Endometrium (tissue), 2 donors: Measurements from ENCODE around the gene GPR89B.
"Not testable (repeated sequence)": the region's sequence is repeated elsewhere in the genome, so short reads cannot be mapped to it uniquely, and the experiment has no call there.

Source experiments
- FAIRE-seq: peaks from 2 replicates; lab custom pipeline; 2012; peaks lifted over from hg19 to GRCh38; lab: Jason Lieb, UNC
- donor health status: control.
- donor health status: control.

The GPR89B gene

DNA sequence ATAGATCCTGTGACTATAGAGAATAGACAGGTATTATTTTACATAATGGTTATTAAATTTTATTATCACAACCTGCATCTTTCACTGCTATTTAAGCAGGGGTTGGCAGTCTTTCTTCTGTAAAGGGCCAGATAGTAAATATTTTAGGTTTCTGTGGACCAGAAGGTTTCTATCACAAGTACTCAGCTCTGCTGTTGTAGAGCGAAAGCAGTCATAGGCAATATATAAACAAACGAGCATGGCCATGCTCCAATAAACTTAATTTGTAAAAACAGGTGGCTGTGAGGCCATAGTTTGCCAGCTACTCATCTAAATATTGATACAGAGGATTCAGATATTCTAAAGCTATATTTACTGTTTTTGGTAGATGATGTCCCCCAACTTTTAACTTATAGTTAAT, 12.2 kb downstream of the GPR89B start:
- not testable (repeated sequence) for FAIRE-seq

DNA sequence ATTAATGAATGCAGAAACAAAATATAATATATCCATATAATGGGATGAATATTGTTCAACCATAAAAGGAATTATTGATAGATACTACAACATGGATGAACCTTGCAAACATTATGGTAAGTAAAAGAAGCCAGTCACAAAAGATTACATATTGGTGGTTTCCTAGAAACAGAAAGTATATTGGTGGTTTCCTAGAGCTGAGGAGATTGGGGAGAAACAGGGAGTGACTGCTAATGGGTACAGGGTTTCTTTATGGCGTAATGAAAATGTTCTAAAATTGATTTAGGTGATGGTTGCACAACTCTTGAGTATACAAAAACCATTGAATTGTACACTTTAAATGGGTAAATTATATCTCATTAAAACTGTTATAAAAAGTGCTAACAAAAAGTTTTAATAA, 14.3 kb downstream of the GPR89B start:
- not testable (repeated sequence) for FAIRE-seq

DNA sequence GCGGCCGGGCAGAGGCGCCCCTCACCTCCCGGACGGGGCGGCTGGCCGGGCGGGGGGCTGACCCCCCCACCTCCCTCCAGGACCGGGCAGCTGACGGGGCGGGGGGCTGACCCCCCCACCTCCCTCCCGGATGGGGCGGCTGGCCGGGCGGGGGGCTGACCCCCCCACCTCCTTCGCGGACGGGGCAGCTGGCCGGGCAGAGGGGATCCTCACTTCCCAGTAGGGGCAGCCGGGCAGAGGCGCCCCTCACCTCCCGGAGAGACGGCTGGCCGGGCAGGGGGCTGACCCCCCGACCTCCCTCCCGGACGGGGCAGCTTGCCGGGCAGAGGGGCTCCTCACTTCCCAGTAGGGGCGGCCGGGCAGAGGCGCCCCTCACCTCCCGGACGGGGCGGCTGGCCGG, 21.3 kb downstream of the GPR89B start:
- not testable (repeated sequence) for FAIRE-seq

DNA sequence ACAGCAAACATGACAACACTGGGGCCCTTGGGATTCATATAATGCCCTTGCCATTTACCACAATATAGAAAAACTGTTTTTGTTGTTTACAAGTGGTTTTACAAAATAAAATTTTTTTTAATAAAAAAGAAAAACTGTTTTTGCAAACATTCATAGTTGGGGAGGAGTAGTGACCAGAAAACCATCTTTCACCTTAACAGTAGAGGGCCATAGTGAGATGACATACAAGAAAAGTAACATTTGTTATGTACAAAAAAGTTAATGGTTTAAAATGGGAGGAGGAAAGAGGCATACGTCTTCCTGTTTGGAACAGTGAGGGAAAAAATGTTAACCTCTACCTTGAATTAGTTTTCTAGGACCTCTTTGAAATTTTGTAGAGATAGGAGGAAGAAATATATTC, 30.7 kb downstream of the GPR89B start:
- FAIRE-seq: not testable (repeated sequence)

DNA sequence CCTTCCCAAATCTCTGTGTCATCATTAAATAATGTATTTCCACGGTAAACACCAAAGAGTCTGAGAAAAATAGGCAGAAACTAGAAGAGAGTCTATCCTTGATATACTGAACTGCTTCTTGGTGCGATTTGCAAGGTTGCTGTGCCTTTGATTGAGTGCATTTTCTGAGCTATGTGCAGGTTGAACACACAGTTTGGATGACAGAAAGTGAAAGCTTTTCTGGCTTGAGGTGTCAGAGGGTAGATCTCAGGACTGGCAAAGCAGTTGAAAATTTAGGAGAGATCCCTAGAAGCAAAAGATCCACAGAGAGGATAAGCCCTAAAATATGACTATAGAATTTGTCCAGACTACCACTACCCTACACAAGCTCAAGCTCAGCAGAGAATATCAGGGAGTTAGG, 31.5 kb downstream of the GPR89B start:
- not testable (repeated sequence) for FAIRE-seq

DNA sequence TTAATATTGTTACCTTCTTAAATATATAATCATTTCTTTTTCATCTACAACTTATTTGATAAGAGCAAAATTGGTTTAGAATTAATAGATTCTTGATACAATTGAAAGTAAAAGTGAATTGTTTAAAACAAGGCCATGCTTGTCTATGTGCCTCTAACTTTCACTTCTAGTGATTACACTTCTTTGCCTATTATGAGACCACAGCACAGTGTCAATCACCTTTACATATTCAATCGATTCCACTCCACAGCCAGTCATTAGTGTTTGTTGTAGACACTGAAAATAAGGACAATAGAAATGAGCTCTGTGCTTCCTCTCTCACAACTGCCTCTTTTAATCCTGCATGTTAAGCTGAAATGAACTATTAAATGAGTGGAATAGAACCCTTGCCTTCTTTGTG, 36.4 kb downstream of the GPR89B start:
- not testable (repeated sequence) for FAIRE-seq

DNA sequence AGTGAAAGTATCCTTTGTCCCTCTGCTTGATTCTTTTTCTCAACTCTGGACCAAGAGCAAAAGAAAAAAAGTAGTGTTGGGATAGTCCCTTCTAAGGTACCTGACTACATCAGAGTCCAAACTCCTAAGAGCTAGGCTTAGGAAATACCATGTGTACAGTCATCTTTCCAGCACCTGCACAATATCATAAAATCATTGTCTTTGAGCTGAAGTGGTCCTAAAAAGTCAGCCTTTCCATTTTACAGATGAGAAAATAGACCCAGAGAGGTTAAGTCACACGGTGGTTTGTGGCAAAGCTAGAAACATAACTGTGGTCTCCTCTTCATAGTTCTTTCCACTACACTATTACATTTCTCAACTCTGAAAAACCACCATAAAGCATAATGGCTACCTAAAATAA, 38.4 kb downstream of the GPR89B start:
- FAIRE-seq: not testable (repeated sequence)

DNA sequence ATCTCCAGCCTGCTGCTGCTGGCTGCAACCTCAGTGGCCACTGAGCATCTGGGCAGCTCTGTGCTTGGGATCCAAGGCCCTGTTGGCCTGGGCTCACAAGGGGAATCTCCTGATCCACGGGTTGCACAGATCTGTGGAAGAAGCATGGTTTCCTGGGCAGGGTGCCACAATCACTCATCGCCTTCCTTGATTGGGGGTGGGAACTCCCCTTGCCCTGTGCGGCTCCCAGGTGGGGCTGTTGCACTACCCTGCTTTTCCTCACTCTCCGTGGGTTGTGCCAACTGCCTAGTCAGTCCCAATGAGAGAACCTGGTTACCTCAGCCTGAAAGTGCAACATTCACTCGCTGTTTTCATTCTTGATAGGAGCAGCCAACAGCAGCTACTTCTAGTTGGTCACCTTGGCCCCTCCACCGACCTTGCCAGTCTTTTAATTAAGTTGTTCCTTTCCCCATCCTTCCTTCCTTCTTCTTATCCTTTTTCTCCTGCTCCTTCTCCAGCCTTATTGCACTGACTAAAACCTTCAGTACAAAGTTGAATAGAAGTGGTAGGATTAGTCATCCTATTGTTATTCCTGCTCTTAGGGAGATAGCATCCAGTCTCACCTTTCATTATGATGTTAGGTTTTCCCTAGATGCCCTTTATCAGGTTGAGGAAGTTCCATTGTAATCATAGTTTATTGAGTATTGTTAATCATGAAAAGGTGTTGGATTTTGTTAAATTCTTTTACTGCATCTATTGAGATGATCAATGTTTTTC, 50.9 kb downstream of the GPR89B start:
- FAIRE-seq: not testable (repeated sequence)

DNA sequence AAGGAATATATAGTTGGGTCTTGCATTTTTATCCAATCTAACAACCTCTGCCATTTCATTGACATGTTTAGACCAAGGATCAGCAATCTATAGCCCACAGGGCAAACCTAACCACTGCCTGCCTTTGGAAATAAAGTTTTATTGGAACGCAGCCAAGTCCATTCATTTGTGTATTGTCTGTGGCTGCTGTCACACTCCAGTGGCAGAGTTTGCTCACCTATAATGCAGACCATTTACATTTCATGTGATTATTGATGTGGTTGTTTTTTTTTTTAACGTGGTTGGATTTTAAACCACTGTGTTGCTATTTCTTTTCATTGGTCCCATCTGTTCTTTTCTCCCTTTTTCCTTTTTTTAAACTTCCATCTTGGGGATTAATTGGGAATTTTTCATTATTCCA, 57.2 kb downstream of the GPR89B start:
- not testable (repeated sequence) for FAIRE-seq

DNA sequence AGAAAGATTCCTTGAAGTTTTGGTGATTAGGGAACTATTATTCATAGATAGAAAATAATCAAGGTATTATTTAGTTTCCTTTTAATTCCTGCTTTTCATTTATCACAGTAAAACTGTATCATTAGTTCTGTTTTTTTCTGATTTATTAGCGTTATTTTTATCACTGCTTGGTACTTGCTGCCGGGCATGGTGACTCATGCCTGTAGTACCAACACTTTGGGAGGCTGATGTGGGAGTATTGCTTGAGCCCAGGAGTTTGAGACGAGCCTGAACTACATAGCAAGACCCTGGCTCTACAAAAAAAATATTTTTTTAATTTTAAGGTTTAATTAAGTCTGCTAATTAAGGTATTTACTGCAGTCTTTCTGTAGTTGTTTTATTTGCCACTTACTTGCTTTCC, 59.7 kb downstream of the GPR89B start:
- FAIRE-seq: not testable (repeated sequence)

DNA sequence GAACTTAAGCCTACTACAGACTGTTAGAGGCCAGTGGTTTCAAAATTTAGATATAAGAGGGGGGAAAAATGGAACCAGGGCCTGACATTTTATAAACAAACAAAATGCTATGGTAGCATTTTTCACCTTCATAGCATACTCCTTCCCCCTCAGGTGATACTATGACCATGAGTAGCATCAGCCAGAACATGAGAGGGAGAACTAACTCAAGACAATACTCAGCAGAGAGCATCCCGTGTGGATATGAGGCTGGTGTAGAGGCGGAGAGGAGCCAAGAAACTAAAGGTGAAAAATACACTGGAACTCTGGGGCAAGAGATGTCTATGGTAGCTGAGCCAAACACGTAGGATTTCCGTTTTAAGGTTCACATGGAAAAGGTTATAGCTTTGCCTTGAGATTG, 64.7 kb downstream of the GPR89B start:
- not testable (repeated sequence) for FAIRE-seq

DNA sequence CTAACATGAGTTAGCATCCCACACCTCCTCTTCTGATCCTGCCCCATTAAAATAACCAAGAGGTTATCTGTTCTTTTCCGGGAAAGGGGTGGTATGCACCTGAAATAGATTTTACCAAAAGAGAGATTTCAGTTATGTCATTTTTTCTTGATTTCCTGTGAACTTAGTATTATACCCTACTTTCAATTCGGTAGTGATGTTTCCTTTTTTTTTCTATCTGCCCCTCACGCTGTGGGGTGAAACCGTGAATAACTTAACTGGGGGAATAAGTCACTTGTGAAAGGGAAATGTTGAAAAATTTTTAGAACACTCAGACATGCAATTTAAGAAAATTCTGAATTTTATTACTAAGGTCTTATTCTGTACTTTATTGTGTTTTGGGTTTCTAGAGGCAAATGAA, 65.2 kb downstream of the GPR89B start:
- FAIRE-seq: not testable (repeated sequence)

DNA sequence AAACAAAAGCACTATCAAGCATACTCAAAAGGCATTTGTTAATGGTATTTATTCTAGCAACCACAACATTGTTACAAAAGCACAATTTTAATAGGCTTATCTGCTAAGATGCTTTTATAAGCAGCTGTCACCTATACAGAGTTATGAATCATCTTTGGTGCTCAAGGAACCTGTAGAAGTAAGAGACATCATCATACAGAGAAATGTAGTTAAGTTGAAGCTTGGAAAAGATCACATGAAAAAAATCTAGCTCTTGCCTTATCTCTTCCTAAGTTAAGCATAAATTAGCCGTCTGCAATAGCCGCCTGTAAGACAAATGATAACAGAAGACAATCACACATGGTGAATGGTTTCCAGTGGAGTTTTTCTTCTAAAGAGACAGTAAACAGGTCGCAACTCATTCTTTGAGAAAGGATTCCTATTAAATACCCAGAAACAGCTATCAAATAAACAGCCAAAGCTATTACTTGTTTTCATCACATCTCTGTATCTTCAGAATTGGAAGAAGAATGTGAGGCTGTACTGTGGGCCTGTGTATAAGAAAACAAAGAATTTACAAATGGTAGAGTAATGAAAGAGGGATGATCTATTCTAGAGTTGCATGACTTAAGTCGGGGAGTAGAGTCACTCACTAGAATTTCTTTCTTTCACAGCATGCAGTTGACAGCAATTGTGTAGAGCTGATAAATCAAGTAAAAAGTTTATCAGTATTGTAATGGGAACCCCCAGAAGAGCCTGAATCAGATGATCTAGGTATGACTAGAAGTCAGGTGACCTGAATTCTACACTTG, 65.8 kb downstream of the GPR89B start:
- not testable (repeated sequence) for FAIRE-seq

DNA sequence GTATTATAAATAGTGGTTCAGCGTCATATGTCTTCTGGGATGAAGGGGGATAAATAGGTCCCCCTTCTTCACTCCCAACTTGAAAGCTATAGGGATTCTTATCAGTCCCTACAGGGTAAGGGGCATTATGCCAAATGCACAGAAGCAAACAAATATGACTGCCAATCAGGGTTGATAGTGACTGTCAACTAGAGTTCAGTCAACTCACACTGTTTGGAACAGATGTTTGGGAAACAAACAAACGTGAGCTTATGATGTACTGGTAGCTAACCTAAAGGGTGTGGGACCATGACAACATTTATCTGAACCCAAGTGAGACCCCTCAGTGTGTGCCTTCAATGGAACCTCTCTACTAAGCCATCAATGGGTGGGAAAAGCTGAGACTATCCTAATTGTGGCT, 67.9 kb downstream of the GPR89B start:
- FAIRE-seq: not testable (repeated sequence)

DNA sequence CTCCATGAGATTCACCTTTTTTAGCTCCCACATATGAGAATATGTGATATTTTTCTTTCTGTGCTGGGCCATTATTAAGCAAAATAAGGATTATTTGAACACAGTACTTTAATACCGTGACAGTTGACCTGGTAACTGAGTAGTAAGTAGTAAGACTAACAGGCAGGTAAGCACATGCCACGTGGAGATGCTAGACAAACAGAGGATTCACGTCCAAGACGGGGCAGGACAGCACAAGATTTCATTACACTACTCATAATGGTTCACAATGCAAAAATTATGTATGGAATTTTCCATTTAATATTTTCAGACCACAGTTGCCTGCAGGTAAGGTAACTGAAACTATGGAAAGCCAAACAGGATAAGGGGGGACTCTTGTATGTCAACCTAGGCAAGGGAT, 79.5 kb downstream of the GPR89B start:
- FAIRE-seq: not testable (repeated sequence)

DNA sequence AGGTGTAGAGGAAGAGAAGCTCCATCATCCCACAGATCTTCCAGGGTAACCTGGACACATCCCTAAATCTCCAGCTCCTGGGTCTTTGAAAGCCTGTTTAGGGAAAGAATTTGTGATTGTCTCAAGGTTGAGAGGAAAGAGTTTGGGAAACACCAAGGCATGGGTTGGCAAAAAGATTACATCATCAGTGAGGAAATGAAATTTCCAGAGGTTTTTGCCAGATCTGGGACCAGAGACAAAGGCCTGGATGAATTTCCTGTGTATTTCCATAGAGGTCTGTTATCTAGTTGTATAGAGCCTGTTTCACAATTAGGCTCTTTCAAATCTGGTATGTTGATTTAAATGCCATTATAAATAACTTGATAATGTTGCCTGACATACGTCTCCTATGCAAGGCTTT, 82.3 kb downstream of the GPR89B start:
- no peak for FAIRE-seq

DNA sequence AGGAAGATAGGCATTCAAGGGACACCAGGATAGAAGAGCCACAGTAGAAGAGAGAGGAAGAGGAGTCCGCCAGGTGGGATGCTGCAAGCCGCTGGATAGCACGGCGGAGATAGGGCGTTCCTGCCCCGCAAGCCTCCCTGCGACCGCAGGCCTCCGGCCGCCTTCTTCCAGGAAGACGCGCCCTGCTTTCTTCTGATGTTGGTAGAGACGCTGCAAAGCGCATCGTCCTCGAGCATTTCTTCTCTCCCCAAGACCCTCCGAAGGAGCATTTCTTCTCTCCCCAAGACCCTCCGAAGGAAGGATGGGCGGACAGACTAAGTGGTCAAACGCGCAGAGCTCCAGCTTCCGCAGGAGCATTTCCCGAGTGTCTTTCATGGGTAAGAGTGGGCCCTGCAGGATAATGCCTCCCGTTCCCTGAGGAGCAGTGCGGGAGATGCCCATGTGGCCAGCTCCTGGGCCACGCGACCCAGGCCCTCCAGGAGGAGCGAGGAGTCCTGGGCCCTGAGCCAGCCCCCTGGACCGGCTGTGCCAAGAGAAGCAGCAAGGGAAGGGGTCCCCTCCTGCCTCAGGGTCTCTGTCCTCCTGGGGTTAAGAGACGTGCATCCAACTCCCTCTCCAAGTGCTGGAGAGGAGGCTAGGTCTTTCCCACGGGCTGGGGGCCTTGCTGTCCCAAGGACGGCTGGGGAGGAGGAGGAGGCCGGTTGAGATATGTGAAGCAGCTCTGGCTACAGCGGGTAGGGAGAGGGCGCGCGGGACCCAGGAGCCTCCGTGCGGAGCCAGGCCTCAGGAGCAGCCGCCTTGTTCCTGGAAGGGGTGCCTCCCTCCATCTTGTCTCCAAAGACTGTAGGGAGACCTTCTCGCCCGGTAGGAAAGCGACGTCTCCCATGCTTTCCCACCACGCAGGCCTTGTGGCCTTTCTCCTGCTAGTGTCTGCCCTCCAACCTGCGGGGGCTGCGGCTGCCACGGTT, 85.2 kb downstream of the GPR89B start:
- not testable (repeated sequence) for FAIRE-seq

DNA sequence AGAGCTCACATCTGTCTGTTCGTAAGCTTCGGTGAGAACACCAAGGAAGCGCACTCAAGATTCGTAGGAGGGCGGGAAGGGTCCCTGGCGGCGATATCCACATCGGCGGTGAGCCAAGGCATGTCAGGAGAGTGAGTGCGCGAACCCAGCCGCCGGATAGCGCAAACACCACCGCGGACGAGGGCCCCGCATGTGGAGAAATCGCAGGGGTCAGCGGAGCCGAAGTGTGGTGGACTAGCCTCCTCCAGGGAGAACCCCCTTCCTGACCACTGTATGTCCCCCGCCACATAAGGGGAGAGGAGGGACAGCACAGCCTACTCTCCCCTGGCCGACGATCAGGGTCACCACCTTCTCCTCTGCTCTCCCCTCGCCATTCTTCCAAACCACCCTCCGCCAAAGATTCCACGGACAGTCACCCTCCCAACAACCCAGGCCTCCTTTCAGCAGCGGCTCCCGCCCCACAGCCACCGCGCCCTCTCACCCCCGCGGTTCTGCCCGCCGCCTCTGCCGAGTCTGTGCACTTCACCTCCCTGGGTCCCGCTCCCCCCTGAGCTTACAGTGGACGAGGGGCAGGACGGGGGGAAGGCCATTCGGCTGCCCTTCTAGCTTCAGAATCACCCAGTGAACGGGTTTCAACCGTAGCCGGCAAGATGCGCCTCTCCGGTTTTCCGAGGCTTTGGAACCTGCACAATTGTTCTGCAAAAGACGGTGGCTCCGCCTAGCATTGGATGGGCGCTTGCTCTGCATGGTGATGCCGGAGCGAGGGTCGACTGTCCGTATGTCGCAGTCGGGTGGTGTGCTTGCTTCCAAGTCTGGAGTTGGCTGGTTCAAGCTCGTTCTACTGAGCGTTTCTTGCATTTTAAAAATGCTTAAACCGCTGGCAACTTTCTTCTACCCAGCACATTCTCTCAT, 86.3 kb downstream of the GPR89B start:
- FAIRE-seq: not testable (repeated sequence)

DNA sequence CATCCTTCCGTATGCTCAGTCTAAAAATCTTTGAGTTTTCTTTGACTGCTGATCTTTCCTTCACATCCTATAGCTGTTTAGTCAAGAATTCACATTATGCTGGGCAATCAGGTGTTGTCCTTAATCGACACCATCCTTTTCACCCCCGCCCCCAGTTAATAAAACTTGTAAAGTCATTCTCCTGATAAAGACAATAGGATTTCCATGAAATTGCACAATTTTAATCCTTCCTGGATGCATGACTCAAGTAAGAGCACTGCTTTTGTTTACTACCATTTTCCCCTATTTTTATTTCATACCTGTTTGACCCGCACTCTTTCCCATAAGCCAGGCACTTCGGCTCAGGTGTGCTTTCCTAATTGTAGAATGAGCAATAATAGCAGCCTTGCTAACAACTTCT, 96.7 kb downstream of the GPR89B start:
- not testable (repeated sequence) for FAIRE-seq

DNA sequence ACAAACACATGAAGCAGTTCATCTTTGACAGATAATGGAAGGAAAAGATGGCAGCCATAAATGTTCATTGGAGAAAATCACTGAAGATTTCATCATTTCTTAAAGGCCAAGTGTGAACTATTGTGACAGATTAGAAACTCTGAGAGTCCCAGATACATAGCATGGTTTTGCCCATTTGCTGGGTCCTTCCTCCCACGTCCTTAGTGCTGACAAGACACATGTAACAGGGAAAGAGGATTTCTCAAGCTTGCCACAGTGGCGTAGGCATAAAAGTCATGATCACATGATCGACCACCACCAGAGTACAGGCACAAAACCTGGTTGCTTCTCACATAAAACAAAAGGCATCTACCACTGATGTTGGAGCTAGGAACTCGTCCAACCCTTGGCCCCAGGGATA, 98.8 kb downstream of the GPR89B start:
- not testable (repeated sequence) for FAIRE-seq

DNA sequence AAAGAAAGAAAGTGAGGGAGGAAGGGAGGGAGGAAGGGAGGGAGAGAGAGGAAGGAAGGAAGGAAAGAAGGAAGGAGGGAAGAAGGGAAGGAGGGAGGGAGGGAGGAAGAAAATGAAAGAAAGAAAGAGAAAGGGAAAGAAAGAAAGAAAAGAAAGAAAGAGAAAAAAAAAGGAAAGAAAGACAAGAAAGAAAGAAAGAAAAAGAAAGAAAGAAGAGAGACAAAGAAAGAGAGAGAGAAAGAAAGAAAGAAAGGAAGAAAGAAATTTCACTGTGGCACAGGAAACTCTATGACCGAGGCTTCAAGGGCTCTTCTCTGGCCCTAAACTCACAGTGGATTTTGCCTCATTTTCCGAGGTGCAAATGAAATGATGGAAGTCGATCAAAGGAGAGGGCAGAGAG, 104.0 kb downstream of the GPR89B start:
- FAIRE-seq: not testable (repeated sequence)
